Suprapubic skin (tissue), 4 donors: ENCODE data around the gene C19orf25. TPM values are rescaled to one million over a fixed set of nuclear protein-coding genes. Genes with fewer than 3 reads are reported as not detected.
A peak's percentile ranks its signal among the peaks of the same experiment; 100 is the strongest.
"Not testable (repeated sequence)": the region's sequence is repeated elsewhere in the genome, so short reads cannot be mapped to it uniquely, and the experiment has no call there.

Source experiments
- DNase-seq, 2 donors: peaks; one replicate each; pipeline ENCODE4 v3.0.0-alpha.2; 2019; ENCODE audit warnings: low spot score in 2 of 2
- H3K27ac ChIP-seq: fragments of 200-600 bp; sonication (generic); one replicate; pipeline ENCODE4 v1.5.1; 2019
- H3K27me3 ChIP-seq: fragments of 200-600 bp; sonication (generic); one replicate; pipeline ENCODE4 v1.5.1; 2019
- H3K36me3 ChIP-seq: fragments of 200-600 bp; sonication (generic); one replicate; pipeline ENCODE4 v1.5.1; 2019
- H3K4me1 ChIP-seq: fragments of 200-600 bp; sonication (generic); one replicate; pipeline ENCODE4 v1.5.1; 2019
- H3K4me3 ChIP-seq: fragments of 200-600 bp; sonication (generic); one replicate; pipeline ENCODE4 v1.5.1; 2019; ENCODE audit warnings: mild to moderate bottlenecking
- H3K9me3 ChIP-seq: fragments of 200-600 bp; sonication (generic); one replicate; pipeline ENCODE4 v1.5.1; 2019
- CTCF ChIP-seq, 2 donors: fragments of 200-600 bp in 1 of 2; fragments of 450-650 bp in 1 of 2; sonication (generic) in 1 of 2; IDR thresholded peaks; one replicate each; pipeline ENCODE4 v1.5.1; 2016 to 2019; ENCODE audit warnings: antibody characterized with exemption in 2 of 2, mild to moderate bottlenecking in 1 of 2, moderate library complexity in 1 of 2
- EP300 ChIP-seq: sonication (generic); formaldehyde crosslinking; IDR thresholded peaks from one replicate; pipeline ENCODE4 v1.6.1; 2017; ENCODE audit warnings: antibody characterized with exemption
- POLR2A ChIP-seq, 2 donors: fragments of 450-650 bp; IDR thresholded peaks; one replicate each; pipeline ENCODE4 v1.6.1; 2017; ENCODE audit warnings: antibody characterized with exemption in 2 of 2, mild to moderate bottlenecking in 2 of 2, moderate library complexity in 2 of 2
- POLR2AphosphoS5 ChIP-seq, 3 donors: sonication (generic); formaldehyde crosslinking; IDR thresholded peaks; one replicate each; pipeline ENCODE4 v1.6.1; 2017; ENCODE audit warnings: antibody characterized with exemption in 3 of 3
- WGBS: methylation state at CpG from one replicate; pipeline ENCODE4 v1.1.5; 2018; 5-methylcytosine and 5-hydroxymethylcytosine counted together
- total RNA-seq, 4 donors: library from RNA; depleted of rRNA; stranded (reverse); fragments of >200 nt; gene quantifications; one replicate each; pipeline ENCODE4 v1.1.0, GENCODE V29; 2016

C19orf25 gene
- total RNA-seq, 4 donors from 2014 or later, result 25.1 to 41.2 (median 36.4) TPM

GRCh38 chr19:1445185-1445931 is 33.7 kb downstream of the C19orf25 start:
- WGBS, result 1% methylated on average over 50 of the region's 70 CpGs
- H3K9me3 ChIP-seq, result no peaks in the 10 kb centered on the region
- H3K4me1 ChIP-seq, result peaks cover 43% of the 10 kb centered on the region
- DNase-seq, result no peak
- no peak overlapping the region for H3K27ac ChIP-seq
- H3K27me3 ChIP-seq, result peaks cover 52% of the 10 kb centered on the region
- TF ChIP-seq CTCF (IDR thresholded peaks at IDR 0.05), result peak; percentile 79 to 99
- no peak for TF ChIP-seq POLR2A (IDR thresholded peaks at IDR 0.05)
- peaks cover 22% of the 10 kb centered on the region for H3K36me3 ChIP-seq
- peak overlapping the region; percentile 45 for H3K4me3 ChIP-seq

GRCh38 chr19:1441677-1442438 is 37.2 kb downstream of the C19orf25 start:
- peaks cover 57% of the 10 kb centered on the region for H3K4me1 ChIP-seq

DNA sequence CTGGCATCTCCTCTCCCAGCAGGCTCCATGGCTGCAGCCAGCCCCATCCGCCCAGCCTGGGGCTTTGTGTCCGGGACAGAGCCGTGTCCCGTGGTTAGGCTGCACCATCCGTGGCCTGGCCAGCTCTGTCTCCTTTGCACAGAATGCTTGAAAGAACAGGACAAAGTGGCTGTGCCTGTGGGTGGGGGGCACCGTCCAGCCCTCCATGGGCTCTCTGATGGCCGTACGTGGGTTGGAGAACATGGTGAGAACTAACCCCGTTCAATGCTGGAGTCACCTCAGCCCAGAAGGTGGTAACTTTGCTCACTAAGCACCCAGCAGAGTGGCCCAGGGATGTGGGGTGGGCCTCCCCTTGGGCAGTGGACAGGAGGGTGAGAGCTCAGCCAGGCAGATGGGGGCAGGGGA is 38.0 kb downstream of the C19orf25 start:
- TF ChIP-seq POLR2AphosphoS5 (IDR thresholded peaks at IDR 0.05) (no peak), EP300 (no peak), CTCF (IDR thresholded peaks at IDR 0.05) (no peak), POLR2A (IDR thresholded peaks at IDR 0.05) (no peak)

More at GRCh38 chr19:1441677-1442438, 37.2 kb downstream of the C19orf25 start:
- H3K9me3 ChIP-seq, result no peaks in the 10 kb centered on the region
- H3K4me3 ChIP-seq, result no peak overlapping the region
- peaks cover 32% of the 10 kb centered on the region for H3K36me3 ChIP-seq
- no peak for DNase-seq
- TF ChIP-seq POLR2AphosphoS5 (IDR thresholded peaks at IDR 0.05) (no peak), CTCF (IDR thresholded peaks at IDR 0.05) (no peak), EP300 (no peak), POLR2A (IDR thresholded peaks at IDR 0.05) (no peak)
- H3K27ac ChIP-seq, result no peak overlapping the region
- peaks cover 17% of the 10 kb centered on the region for H3K27me3 ChIP-seq
- WGBS, result 81% methylated on average over 18 of the region's 25 CpGs

DNA sequence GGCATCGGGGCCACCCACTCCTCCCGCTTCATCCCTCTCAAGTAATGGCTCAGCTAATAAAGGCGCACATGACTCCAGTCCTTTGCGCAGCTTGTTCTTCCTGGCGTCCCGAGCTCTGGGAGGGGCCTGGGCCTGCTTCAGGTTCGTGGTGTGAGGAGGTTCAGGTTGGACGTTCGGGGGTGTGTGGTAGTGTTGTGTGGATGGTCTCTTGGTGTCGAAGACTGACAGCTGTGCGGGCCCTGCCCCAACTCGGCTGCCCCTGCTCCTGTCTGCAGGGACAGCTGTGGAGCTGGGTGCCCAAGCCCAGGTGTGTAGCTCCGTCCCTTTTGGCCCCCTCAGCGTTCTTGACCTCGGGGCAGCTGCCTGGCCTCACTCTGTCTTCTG is 38.6 kb downstream of the C19orf25 start:
- peaks cover 3% of the 10 kb centered on the region for H3K27me3 ChIP-seq
- H3K4me1 ChIP-seq, result peaks cover 43% of the 10 kb centered on the region
- 100% methylated on average over 2 of the region's 15 CpGs for WGBS
- H3K4me3 ChIP-seq, result no peak overlapping the region
- no peak overlapping the region for H3K27ac ChIP-seq
- peaks cover 36% of the 10 kb centered on the region for H3K36me3 ChIP-seq
- TF ChIP-seq CTCF (IDR thresholded peaks at IDR 0.05) (no peak), EP300 (no peak), POLR2A (IDR thresholded peaks at IDR 0.05) (no peak), POLR2AphosphoS5 (IDR thresholded peaks at IDR 0.05) (no peak)
- no peaks in the 10 kb centered on the region for H3K9me3 ChIP-seq
- no peak for DNase-seq

More for the DNA sequence above, 38.0 kb downstream of the C19orf25 start:
- Histone ChIP-seq H3K4me3 (no peak overlapping the region), H3K36me3 (peaks cover 32% of the 10 kb centered on the region), H3K9me3 (no peaks in the 10 kb centered on the region), H3K27me3 (peaks cover 9% of the 10 kb centered on the region), H3K4me1 (peaks cover 49% of the 10 kb centered on the region), H3K27ac (no peak overlapping the region)
- whole genome bisulfite sequencing, result 83% methylated on average over 8 of the region's 9 CpGs
- DNase-seq, result no peak

- Histone ChIP-seq H3K36me3 (peaks cover 42% of the 10 kb centered on the region), H3K4me1 (peaks cover 37% of the 10 kb centered on the region), H3K4me3 (peak overlapping the region; percentile 58)
- 77% methylated on average over 47 of the region's 57 CpGs for WGBS
- H3K27me3 ChIP-seq, DNase-seq, H3K9me3 ChIP-seq, H3K27ac ChIP-seq: not testable (repeated sequence)
Observed at GRCh38 chr19:1439525-1440417, 39.2 kb downstream of the C19orf25 start.
